Amygdala (tissue), 56 donors: ENCODE results near the gene PUM1.
A peak's percentile ranks its signal among the peaks of the same experiment; 100 is the strongest.

Source experiments
- DNase-seq, 56 donors: peaks; one replicate each; lab custom pipeline; 2025; lab: John Stamatoyannopoulos, UW

The PUM1 gene

DNA sequence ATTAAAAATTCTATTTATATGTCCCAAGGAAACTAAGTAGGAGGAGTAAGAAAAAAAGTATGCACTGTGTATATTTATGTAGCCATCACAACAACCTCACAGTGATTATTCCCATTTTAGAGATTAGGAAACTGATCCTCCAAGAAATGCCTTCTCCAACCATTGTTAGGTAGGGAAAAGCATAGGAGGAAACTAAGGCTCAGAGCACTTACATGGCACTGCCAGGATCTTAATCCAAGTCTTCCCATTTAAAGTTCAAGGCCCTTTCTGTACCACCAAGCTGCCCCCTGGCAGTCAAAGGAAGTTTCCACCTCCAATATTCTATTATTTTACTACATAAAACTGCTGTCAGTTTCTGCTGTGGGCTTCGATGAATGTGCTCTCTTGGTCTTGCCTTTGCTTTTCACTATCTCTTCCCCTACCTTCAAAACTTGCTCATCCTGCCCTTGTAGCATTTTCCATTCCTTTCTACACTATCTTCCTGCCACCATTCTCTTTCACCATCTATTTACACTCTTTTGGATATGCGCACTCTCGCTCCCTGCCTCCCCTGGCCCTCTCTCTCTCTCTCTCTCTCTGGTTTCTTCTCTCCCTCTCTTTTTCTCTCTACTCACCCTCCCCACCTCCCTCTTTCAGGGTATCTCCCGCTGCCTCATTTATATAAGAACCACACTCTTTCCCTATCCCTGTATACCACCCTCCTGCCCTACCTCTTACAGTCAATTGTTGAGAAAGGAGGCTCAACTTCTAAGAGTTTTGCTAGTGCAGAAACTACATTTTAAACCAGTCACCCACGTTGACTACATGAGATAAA, 34.0 kb downstream of the PUM1 start:
- DNase-seq: no peak

DNA sequence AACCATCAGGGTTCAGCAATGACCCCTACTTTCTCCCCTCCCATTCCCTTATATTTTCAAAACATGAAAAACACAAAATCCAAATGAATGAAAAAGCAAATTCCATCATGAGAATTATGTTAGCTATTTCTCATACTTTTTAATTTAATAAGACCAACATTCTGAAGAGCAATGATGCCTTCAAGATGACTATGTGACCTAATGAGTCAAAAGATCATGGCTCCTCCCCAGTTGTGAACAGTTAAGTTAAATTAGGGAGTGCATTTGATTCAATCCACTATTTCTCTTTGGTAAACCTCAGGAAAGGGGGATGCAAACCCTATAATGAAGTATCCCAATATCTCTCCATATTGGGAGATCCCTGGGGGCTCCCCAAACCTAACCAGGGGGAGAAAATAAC, 36.5 kb downstream of the PUM1 start:
- no peak for DNase-seq

DNA sequence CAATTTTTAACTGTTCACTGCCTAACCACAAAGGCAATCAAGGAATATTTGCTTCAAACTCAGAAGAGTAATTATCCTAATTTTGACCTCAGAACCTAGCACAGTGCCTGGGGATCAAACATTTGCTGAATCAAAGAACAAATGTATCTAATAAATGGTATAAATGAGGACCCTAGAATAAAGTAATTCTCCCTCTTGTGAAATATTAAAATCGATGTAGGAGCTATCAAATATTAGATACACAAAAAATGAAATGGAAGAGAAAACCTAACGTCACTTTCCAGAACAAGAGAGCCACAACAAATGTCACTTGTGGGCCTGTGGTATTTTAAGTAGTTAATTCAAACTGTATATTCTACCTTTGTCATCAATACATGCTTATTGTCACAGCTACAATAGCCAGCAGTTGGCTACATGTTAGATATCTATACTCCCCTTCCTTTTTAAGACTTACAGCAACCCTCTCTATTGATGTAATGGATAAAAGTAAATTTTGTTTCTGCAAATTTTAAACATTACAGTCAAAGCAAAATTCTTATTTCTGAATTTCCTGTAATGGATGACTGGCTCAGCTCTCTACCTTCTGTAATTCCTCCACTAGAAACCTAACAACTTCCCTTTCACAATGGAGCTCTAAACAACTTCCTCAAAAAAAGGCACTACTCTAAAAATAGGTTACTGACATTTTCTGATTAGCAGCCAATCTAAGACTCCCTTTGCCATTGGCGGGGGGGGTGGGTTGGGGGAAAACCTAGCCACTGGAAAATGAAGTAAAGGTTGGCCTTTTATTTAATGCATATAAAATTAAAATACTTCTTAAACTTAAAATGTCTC, 37.6 kb downstream of the PUM1 start:
- peak in 1 of 56 donors; percentile 8 for DNase-seq

DNA sequence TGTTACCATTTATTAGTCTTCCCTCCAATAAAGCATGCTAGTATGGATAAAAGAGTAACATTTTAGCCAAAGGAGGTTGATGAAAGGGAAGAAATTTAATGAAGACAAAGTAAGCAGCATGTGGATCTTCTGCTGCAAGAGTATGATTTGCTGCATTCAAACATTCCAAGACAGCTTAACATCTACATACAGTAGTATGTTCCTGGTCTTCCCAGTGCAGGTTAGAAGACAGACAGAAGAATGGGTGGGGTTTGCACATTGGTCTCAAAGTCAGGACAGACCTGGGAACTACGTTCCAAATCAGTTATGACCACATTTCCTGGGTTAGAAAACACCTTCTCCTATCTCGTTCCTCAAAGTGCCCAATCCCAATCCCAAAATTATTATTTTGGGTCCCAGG, 43.3 kb downstream of the PUM1 start:
- no peak for DNase-seq

DNA sequence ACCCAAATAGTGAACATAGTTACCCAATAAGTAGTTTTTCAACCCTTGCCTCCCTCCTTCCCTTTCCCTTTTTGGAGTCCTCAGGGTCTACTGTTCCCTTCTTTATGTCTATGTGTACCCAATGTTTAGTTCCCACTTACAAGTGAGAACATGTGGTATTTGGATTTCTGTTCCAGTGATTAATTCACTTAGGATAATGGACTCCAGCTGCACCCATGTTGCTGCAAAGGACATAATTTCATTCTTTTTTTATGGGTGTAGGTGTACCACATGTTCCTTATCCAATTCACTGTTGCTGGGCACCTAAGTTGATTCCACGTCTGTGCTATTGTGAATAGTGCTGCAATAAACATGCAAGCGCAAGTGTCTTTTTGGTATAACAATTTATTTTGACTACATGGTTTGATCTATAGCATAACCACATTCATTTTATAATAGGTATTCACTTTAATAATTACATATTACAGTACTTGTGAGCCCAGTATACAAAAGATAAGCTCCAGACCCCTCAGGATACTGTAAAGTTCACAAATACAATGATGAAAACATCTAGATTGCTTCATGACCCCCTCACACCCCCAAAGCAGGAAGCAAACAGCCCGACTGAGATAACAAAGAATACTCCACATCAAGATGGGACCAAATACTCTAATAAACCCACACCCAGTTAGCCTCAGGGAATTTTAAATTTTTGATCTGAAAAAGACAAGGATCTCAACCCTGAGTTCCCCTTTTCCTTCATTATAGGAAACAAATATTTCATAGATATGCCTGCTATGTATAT, 45.3 kb downstream of the PUM1 start:
- DNase-seq: no peak

DNA sequence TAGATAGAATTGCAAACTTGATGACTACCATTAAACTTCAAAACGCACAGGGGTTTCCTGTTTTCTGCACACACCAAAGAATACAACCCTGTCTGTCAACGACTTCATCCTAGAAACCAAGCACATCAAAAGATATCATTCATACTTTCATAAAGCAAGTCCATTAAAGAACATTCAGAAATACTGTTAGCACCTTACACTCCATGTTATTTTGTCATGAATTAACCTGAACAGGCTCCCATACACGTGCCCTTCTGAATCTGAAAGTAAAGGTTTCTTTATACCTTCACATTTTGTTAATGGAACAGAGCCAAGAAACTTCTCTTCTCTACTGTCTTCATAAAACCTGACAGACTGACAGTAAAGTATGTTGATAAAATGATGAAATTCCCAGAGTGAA, 46.1 kb downstream of the PUM1 start:
- no peak for DNase-seq

DNA sequence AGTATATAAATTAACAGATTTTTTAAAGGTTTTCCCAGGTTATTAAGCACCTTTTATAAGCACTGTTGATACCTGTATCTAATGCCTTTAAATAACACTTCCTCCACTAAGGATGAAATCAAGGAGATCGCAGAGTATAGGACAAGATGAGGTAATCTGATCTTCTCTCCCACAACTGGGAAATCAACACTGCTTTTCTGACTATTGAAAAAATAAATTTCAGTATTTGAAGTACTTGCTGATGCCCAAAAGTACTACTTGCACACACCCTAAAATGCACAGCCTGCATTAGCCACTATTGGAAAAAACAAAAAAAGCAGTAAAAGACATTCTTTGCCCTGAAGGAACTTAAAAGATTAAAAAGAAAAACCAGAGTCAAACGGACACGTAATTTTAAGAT, 48.6 kb downstream of the PUM1 start:
- no peak for DNase-seq

DNA sequence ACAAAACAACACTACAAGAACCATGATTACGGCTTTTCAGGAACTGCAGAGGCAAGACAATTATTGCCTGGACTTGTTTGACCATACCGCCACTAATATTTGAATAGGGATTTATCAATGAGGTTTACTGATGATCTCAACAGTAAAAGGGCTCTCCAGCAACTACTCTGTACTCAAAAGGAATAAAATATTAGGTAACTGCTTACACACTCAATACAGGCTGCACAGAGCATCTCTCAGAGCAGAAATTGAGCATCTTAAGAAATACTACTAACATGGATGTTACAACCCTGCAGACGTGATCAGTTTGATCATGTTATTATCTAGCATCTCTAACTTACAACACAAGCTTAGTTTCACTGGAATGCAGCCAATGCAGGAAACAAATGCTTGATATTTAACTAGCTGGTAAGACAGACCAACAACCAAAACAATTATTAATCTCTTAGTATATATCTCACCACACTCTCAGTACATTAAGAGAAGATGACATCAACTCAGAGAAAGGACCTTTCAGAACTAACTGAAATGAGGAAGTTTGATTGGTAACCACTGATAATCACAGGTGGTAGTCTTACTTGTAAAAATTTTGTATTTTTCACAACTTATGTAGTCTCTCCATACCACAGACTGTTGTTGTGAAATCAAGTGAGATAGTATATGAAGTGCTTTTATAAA, 52.2 kb downstream of the PUM1 start:
- no peak for DNase-seq

DNA sequence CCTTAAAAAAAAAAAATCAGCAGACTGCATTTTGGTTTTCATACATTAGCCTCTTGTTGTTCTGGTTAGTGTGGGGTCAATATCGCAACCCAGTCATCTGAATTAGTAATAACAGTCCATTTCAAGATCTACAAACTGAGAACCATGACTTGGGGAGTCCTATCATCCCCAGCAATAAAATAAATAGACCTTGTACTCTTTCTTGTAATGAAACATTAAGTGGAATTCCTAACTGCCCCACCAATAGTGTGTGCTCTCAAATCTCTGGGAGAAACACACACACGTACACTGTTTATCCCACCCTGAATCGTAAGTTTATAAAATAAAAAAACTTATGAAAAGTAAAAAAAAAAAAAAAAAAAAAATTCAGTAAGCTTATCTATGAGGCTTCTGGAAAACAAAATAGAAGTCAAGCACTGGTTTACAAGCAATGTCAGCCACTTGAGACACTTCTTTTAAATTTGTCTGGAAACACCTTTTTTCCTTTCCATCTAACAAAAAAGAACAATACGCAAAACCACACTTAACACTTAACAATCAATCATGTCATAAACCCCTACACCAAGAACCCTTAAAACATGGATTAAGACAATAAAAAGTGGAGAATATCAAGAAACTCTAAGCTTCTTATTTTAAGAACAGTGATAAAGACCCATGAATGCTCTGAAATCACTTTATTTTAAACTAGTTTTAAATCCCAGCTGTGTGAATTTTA, 53.1 kb downstream of the PUM1 start:
- DNase-seq: no peak

DNA sequence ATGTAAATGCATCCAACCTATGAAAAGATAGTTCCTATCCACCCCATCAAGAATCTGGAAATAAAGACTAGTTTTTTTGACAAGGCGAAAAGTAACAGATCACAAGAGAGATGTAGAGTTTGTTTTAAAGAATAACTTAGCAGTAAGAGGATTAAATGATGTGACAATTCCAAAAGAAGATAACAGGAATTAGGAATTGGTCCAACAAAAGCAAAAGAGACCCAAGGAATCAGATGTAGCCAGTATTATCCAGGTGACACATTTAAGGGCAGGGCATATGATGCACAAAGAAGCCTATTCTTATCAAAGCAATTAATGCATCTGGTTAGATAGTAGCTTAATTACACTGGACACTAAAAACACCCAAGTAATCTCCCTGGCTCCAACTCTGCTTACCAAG, 53.8 kb downstream of the PUM1 start:
- no peak for DNase-seq

DNA sequence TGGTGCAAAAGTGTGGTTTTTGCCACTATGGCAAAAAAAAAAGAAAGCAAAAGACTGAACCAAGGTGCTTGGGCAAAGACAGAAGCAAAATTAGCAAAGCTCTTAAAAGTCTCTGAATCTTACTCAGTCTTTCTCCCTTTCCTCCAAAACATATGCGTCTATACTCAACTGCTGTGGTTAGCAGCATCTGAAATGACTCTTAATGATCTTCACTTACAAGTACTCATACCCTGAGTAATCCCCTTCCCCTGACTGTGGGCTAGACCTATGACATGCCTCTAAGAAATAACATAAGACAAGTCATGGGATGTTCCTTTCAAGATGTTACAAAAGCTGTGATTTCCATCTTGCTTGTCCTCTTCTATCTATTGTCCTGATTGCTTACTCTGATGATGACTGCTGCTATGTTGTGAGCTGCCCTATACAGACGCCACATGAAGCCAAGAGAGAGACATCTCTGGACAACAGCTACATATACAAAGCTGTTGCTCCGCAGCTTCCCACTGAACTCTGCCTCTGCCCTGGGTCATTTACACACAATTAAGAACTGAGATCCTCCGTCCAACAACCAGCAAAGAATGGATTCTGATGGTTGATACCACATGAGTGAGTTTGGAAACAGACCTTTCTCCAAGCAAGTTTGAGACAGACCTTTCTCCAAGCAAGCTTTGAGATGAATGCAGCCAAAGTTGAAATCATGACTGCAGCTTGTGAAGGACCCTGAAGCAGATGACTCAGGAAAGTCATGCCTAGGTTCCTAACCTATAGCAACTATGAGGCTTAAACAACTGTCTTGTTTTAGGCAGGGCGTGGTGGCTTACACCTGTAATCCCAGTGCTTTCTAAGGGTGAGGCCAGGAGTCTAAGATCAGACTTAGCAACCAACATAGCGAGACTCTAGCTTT, 55.2 kb downstream of the PUM1 start:
- DNase-seq: no peak

DNA sequence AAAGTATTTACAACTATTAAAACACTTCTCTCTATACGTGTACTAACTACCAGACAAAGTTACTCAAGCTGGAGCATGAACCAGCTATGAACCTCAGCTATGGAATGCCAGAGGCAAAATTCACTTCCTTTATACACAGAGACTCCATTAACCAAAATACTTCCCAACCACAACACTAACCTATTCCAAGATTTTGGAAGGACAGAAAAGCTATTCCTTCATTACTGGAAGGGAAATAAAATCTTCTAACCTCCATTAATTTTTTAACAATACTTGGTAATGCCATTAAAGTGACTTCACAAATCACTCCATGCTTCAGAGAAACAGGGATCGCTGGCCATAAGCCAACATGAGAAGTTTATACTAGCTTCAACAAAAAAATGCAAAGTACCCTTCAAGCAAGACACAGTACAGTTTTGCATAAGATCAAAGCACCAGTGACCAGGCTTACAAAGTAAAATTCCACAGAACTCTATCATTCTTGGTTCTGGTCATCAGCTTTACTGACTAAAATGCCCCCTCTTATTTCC, 58.0 kb downstream of the PUM1 start:
- no peak for DNase-seq

DNA sequence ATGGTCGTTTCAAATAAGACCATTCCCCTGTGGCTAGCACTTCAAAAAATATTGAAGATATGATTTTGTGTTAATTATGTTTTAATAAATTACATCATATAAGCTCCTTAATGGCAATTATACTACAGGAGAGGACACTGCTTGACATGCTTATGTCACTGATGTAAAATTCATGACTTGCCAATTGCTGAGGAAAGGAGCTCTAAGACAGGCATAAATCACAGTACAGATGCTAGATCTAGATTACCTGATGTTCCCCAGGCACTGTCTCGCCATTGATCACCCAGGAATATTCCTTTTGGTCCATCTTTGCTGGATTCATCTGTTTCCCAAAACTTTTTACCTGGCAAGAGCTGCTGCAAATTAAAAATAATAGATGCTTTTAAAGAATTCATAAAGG, 58.8 kb downstream of the PUM1 start:
- no peak for DNase-seq

DNA sequence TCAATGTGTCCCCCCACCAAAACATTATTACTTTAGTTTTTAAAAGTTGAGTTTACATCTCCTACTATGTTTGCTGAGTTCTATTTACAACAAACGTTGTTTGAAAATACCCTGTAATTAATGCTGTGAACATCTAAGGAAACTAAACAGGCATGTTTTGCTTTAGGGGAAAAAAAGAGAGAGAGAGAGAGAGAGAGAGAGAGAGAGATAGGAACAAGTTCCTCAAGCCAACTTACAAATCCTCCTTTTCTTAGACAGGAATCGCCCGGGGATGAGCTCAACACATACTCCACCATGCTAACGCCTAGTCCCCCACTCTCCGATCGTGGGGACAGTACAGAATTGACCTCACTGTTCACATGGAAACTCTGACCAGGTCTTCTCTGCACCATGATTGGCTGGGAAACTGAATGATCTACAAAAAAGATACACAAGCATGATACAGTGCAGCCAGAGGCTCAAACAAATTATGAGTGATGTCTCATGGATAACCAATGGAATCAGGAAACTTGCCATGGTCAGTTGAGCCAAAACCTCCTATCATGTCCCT, 59.8 kb downstream of the PUM1 start:
- no peak for DNase-seq

DNA sequence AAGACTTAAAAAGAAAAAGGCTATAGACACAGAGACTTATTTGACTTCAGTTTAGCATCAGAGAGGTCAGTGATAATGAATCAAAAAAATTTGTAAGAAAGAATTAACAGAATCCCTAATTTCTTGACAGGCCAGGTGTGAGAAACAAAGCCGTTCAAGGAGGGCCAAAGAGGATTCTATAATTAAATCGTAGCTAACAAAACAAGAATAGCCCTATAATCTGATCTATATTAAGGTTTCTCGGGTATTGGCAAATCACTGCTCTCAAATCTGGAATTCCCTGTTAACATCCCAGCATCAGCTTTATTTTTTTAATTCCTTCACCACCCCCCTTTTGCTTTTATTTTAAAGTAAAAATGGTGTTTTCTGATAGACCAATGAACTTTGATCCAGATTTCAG, 60.3 kb downstream of the PUM1 start:
- no peak for DNase-seq

DNA sequence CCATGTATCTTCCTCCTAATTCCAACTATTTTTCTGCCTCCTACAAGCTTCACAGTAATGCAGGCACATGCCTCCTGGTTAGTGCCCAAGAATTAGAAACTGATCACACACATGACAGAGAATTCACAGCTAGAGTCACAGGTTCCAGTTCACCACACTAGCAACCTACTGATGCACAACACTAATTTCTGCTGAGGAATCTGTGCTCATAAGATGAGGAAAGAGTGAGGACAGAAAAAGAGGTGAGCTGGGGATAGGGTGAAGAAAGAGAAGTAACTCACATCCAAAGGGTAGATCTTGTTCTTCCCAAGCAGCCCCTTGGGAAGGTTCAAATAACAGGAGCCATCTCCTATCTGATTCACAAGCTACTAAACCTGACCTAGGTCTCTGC, 61.3 kb downstream of the PUM1 start:
- no peak for DNase-seq

DNA sequence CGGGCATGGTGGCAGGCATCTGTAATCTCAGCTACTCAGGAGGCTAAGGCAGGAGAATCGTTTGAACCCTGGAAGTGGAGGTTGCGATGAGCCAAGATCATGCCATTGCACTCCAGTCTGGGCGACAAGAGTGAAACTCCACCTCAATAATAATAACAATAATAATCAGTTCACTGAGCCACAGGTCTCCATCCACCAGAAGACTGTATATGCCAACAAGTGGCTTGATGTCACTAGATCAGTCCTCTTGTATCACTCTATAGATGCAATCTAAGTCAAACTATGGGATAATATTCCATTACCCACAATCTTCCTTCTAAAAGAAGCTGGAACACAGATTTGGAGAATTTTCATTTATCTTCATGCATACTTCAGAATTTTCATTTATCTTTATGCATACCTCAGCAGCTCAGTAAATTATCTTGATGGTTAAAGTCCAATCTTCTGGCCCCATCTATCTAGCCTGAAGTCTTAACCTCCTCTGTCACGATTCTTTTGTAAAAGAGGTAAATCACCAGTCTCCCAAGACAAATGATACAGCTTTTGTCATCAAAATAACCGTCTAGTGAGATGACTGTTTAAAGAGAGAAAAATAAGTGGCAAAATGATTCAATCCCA, 61.8 kb downstream of the PUM1 start:
- no peak for DNase-seq

DNA sequence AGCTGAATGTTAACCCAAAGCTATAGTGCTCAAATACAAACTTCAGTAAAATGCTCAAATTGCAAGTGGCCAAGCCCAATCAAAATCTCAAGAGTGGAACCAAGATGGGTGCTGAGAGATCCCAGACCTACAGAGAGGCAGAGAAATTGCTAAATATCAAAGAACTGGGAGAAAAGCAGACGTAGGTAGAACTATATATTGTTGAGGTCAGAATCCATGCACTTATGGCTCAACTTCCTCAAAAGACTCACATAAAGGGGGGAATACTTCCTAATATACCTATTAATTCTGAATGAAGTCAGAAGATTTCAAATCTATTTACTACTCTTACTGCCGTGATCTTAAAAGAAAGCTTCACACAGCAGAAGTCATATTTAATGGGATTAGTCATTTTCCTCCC, 65.2 kb downstream of the PUM1 start:
- DNase-seq: no peak
